ENCODE measurements around the gene TAF6L.

DNA sequence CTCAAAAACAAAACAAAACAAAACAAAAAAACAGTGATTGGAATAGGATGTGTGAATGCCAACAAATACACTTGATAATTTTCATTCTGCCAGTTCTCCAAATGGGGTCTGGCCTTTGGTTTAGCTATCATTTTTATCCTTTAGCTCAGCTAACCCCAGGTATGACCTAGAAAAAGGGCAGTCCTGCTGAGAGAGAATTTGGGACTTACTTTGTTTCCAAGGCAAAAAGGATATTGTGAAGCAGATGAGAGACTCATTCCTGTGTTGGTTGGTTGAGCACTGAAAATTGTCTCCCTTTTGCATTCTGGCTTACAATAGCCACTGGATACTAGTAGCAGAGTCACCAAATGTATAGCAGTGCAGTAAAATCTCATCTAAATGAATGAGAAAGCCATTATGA is 34.0 kb upstream of the TAF6L start:
- TF ChIP-seq, protein P1, sequence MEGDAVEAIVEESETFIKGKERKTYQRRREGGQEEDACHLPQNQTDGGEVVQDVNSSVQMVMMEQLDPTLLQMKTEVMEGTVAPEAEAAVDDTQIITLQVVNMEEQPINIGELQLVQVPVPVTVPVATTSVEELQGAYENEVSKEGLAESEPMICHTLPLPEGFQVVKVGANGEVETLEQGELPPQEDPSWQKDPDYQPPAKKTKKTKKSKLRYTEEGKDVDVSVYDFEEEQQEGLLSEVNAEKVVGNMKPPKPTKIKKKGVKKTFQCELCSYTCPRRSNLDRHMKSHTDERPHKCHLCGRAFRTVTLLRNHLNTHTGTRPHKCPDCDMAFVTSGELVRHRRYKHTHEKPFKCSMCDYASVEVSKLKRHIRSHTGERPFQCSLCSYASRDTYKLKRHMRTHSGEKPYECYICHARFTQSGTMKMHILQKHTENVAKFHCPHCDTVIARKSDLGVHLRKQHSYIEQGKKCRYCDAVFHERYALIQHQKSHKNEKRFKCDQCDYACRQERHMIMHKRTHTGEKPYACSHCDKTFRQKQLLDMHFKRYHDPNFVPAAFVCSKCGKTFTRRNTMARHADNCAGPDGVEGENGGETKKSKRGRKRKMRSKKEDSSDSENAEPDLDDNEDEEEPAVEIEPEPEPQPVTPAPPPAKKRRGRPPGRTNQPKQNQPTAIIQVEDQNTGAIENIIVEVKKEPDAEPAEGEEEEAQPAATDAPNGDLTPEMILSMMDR (conservative IDR thresholded peaks at IDR 0.05; ENCODE audit: low read depth, low read length): no peak
- TF ChIP-seq EZH2 (IDR thresholded peaks at IDR 0.05; ENCODE audit: low read length, unreplicated experiment): no peak
- TF ChIP-seq EZH2phosphoT487 (IDR thresholded peaks at IDR 0.05; ENCODE audit: borderline replicate concordance, low read length): no peak
